HCT116 (cell line): ENCODE results near the gene CCDC57. TPM values are rescaled to one million over a fixed set of nuclear protein-coding genes. Genes with fewer than 3 reads are reported as not detected.

Source experiments
- ATAC-seq: fragments of 200-7000 bp; cut with Tn5 transposase; 2 replicates; pipeline ENCODE4 v1.9.1; 2020; ENCODE audit warnings: mild to moderate bottlenecking, moderate library complexity
- BruUV-seq: library from RNA; stranded (reverse); fragments of 400-500 nt; replicated peaks from 2 replicates; lab custom pipeline; 2021; lab: Mats Ljungman, UMichigan
- CTCF ChIA-PET: fragments of 300-600 bp; sonication (Branson Sonifier 250); formaldehyde crosslinking; loops from one replicate; lab custom pipeline; 2021; ENCODE audit warnings: antibody characterized with exemption; lab: Charles Lee
- POLR2A ChIA-PET: fragments of 300-600, 350-600 bp; sonication (Branson Sonifier 250); formaldehyde crosslinking; loops from one replicate; lab custom pipeline; 2021; ENCODE audit warnings: antibody characterized with exemption; lab: Charles Lee
- RAD21 ChIA-PET, 2 experiments: fragments of 300-600 bp; sonication (Branson Sonifier 250); formaldehyde crosslinking; loops; one replicate each; lab custom pipeline; 2023; ENCODE audit warnings: low total read pairs in 2 of 2; ENCODE audit not compliant: uncharacterized antibody in 2 of 2, unreplicated experiment in 2 of 2, low non-redundant PET in 1 of 2; lab: Charles Lee
- DNase-seq: peaks from one replicate; pipeline ENCODE4 v3.0.0-alpha.2; 2010; ENCODE audit warnings: low read depth, low spot score
- H2AFZ ChIP-seq: fragments of 200-600 bp; shearing (Covaris generic), sonication (generic); 2 replicates; pipeline ENCODE4 v1.6.1; 2017; ENCODE audit warnings: low read depth, mixed run types, mixed read lengths, antibody characterized with exemption, low read length; ENCODE audit not compliant: poor library complexity, severe bottlenecking
- H3K27ac ChIP-seq: 2 replicates; pipeline ENCODE4 v1.5.1; 2012; ENCODE audit warnings: low read depth, low read length
- H3K27me3 ChIP-seq: fragments of 200-600 bp; sonication (generic); 2 replicates; pipeline ENCODE4 v1.6.1; 2016; ENCODE audit warnings: mixed run types, low read length, mixed read lengths; ENCODE audit not compliant: insufficient read depth
- H3K36me3 ChIP-seq, 2 experiments: fragments of 200-500 bp in 1 of 2; fragments of 200-600 bp in 1 of 2; sonication (Bioruptor generic) in 1 of 2; sonication (generic) in 1 of 2; 2 replicates each; pipeline versions ENCODE4 v1.5.1 to v1.6.1; 2014 to 2016; ENCODE audit warnings: low read length in 2 of 2, inconsistent platforms in 1 of 2, mixed read lengths in 1 of 2, mixed run types in 1 of 2; ENCODE audit not compliant: insufficient read depth in 2 of 2, control insufficient read depth in 1 of 2
- H3K4me1 ChIP-seq, 2 experiments: fragments of 200-600 bp in 1 of 2; sonication (generic) in 1 of 2; 2 replicates each; pipeline versions ENCODE4 v1.5.1 to v1.6.1; 2012 to 2017; ENCODE audit warnings: low read length in 2 of 2, inconsistent platforms in 1 of 2, mild to moderate bottlenecking in 1 of 2, mixed read lengths in 1 of 2, mixed run types in 1 of 2, moderate library complexity in 1 of 2; ENCODE audit not compliant: insufficient read depth in 2 of 2, control insufficient read depth in 1 of 2
- H3K4me2 ChIP-seq: fragments of 200-600 bp; sonication (generic); 2 replicates; pipeline ENCODE4 v1.6.1; 2017; ENCODE audit warnings: mixed run types, low read length, mixed read lengths
- H3K4me3 ChIP-seq, 2 experiments: fragments of 200-600 bp in 1 of 2; sonication (generic) in 1 of 2; replicated peaks in 1 of 2; 2 replicates each; pipeline ENCODE4 v1.5.1; 2011 to 2016; ENCODE audit warnings: low read length in 2 of 2, control low read depth in 1 of 2, low read depth in 1 of 2, mild to moderate bottlenecking in 1 of 2, mixed read lengths in 1 of 2, mixed run types in 1 of 2
- H3K79me2 ChIP-seq: fragments of 200-600 bp; sonication (generic); 2 replicates; pipeline ENCODE4 v1.6.1; 2017; ENCODE audit warnings: mild to moderate bottlenecking, mixed run types, low read length, moderate library complexity, mixed read lengths; ENCODE audit not compliant: insufficient read depth
- H3K9ac ChIP-seq: fragments of 200-600 bp; sonication (generic); 2 replicates; pipeline ENCODE4 v1.6.1; 2016; ENCODE audit warnings: low read length, mixed read lengths
- H3K9me2 ChIP-seq: fragments of 200-600 bp; sonication (generic), shearing (Covaris generic); 2 replicates; pipeline ENCODE4 v1.6.1; 2017; ENCODE audit warnings: mixed run types, mild to moderate bottlenecking, moderate library complexity; ENCODE audit not compliant: insufficient read depth
- H3K9me3 ChIP-seq, 2 experiments: fragments of 200-500 bp in 1 of 2; fragments of 200-600 bp in 1 of 2; sonication (Bioruptor generic) in 1 of 2; sonication (generic) in 1 of 2; 2 replicates each; pipeline ENCODE4 v1.6.1; 2014 to 2017; ENCODE audit warnings: low read length in 2 of 2, mixed read lengths in 2 of 2, inconsistent platforms in 1 of 2, low read depth in 1 of 2, mild to moderate bottlenecking in 1 of 2, mixed run types in 1 of 2, moderate library complexity in 1 of 2; ENCODE audit not compliant: control insufficient read depth in 1 of 2, insufficient read depth in 1 of 2
- H4K20me1 ChIP-seq: fragments of 200-600 bp; sonication (generic), shearing (Covaris generic); 2 replicates; pipeline ENCODE4 v1.6.1; 2017; ENCODE audit warnings: mixed run types, mild to moderate bottlenecking, moderate library complexity; ENCODE audit not compliant: insufficient read depth
- CBX3 ChIP-seq: IDR thresholded peaks from 2 replicates; pipeline ENCODE4 v1.6.1; 2012; ENCODE audit warnings: low read depth
- CEBPB ChIP-seq: IDR thresholded peaks from 2 replicates; pipeline ENCODE4 v1.6.1; 2012; ENCODE audit warnings: low read depth
- EGR1 ChIP-seq: IDR thresholded peaks from 2 replicates; pipeline ENCODE4 v1.6.1; 2012; ENCODE audit warnings: low read depth
- ELF1 ChIP-seq: IDR thresholded peaks from 2 replicates; pipeline ENCODE4 v1.6.1; 2012; ENCODE audit warnings: low read depth, borderline replicate concordance
- EZH2phosphoT487 ChIP-seq: fragments of 200-600 bp; IDR thresholded peaks from 2 replicates; pipeline ENCODE4 v1.6.1; 2018; ENCODE audit warnings: antibody characterized with exemption, borderline replicate concordance
- FOSL1 ChIP-seq: IDR thresholded peaks from 2 replicates; pipeline ENCODE4 v1.6.1; 2012; ENCODE audit warnings: low read depth
- JUND ChIP-seq: IDR thresholded peaks from 2 replicates; pipeline ENCODE4 v1.6.1; 2012
- SP1 ChIP-seq: IDR thresholded peaks from 2 replicates; pipeline ENCODE4 v1.6.1; 2012; ENCODE audit warnings: low read depth
- SRF ChIP-seq: IDR thresholded peaks from 2 replicates; pipeline ENCODE4 v1.6.1; 2012; ENCODE audit warnings: low read depth
- TCF7L2 ChIP-seq: IDR thresholded peaks from 2 replicates; pipeline ENCODE4 v1.7.0; 2011; ENCODE audit warnings: borderline replicate concordance, inconsistent platforms; ENCODE audit not compliant: insufficient read depth, insufficient read length; ENCODE audit errors: extremely low read depth
- YY1 ChIP-seq: IDR thresholded peaks from 2 replicates; pipeline ENCODE4 v1.6.1; 2011; ENCODE audit warnings: low read length, low read depth, moderate library complexity, mild to moderate bottlenecking; ENCODE audit not compliant: insufficient replicate concordance; ENCODE audit errors: extremely low read depth
- ZFX ChIP-seq: fragments of 450-650 bp; IDR thresholded peaks from 2 replicates; pipeline ENCODE4 v1.6.1; 2017
- ZNF274 ChIP-seq: fragments of 200-500 bp; sonication (Bioruptor generic); IDR thresholded peaks from 2 replicates; pipeline ENCODE4 v1.6.1; 2014; ENCODE audit warnings: mild to moderate bottlenecking, low read depth, low read length, inconsistent platforms
- intact Hi-C: fragments of 100-400 bp; cut with micrococcal nuclease; formaldehyde crosslinking; loops from 2 replicates; pipeline ENCODE4 v1.10.0; 2022
- total RNA-seq: library from RNA; stranded (reverse); gene quantifications from one replicate; pipeline ENCODE4 v1.2.1, GENCODE V29; 2021; ENCODE audit not compliant: unreplicated experiment
- TF ChIP-seq, protein P1 (sequence below), 3 experiments: fragments of 200-600 bp in 1 of 3; sonication (generic) in 1 of 3; IDR thresholded peaks in 2 of 3; conservative IDR thresholded peaks in 1 of 3; 2 replicates each; pipeline ENCODE4 v1.5.1; 2012 to 2017; ENCODE audit warnings: low read depth in 2 of 3, low read length in 2 of 3, antibody characterized with exemption in 1 of 3, borderline replicate concordance in 1 of 3, control low read depth in 1 of 3, mild to moderate bottlenecking in 1 of 3, mixed read lengths in 1 of 3, mixed run types in 1 of 3, moderate library complexity in 1 of 3; ENCODE audit not compliant: insufficient read depth in 1 of 3
- TF ChIP-seq, protein P2 (sequence below): IDR thresholded peaks from 2 replicates; pipeline ENCODE4 v1.6.1; 2011; ENCODE audit warnings: mild to moderate bottlenecking, low read length, moderate library complexity; ENCODE audit not compliant: insufficient replicate concordance; ENCODE audit errors: extremely low read depth

CCDC57 gene
- total RNA-seq, 1 experiment from 2014 or later = 143 TPM

DNA sequence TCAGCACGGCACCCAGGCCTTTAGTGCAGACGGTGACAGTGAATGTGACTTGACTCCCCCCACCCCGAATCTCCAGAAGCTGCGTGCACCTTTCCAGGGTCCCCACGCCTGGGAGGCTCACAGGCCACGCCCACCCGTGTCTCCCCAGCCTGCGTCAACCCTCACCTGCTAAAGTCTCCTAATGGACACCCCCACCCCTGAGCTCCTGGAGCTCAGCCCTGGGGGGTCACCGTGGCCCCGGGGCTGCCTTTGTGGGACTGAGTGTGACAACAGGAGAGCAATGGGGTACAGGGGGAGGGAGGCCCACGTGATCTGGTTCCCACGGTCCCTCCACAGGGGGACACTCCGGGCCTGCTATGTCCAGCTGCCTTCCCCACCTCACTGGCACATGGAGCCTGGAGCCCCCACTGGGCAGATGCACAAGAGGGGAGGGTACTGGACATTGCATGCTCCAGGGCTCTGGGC is 107.2 kb downstream of the CCDC57 start (continued):
- TF ChIP-seq, protein P1, sequence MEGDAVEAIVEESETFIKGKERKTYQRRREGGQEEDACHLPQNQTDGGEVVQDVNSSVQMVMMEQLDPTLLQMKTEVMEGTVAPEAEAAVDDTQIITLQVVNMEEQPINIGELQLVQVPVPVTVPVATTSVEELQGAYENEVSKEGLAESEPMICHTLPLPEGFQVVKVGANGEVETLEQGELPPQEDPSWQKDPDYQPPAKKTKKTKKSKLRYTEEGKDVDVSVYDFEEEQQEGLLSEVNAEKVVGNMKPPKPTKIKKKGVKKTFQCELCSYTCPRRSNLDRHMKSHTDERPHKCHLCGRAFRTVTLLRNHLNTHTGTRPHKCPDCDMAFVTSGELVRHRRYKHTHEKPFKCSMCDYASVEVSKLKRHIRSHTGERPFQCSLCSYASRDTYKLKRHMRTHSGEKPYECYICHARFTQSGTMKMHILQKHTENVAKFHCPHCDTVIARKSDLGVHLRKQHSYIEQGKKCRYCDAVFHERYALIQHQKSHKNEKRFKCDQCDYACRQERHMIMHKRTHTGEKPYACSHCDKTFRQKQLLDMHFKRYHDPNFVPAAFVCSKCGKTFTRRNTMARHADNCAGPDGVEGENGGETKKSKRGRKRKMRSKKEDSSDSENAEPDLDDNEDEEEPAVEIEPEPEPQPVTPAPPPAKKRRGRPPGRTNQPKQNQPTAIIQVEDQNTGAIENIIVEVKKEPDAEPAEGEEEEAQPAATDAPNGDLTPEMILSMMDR (IDR thresholded peaks at IDR 0.05 in 2 of 3, conservative IDR thresholded peaks at IDR 0.05 in 1 of 3; ENCODE audit: borderline replicate concordance in 1 of 3, insufficient read depth in 1 of 3, low read depth in 2 of 3, low read length in 2 of 3) = no peak
- TF ChIP-seq CEBPB = no peak
- TF ChIP-seq CBX3 = no peak
- no peak for TF ChIP-seq JUND
- TF ChIP-seq YY1 = no peak
- TF ChIP-seq, all 23 proteins: peak for 0

GRCh38 chr17:82104797-82105416 is 107.7 kb downstream of the CCDC57 start:
- ChIA-PET CTCF (interaction anchor here (0.6 to 1.8 kb wide), 2 partner anchors 39 to 74 kb away, joined by 3 to 15 read pairs; partner anchors contain the start of gene RAC3), POLR2A (no interaction called here), RAD21 (interaction anchor here in 1 of 2 experiments (1.1 kb wide), 1 partner anchor 48 kb away, joined by 3 read pairs; no protein-coding TSS in a partner anchor)
- H3K9ac ChIP-seq = peak overlapping the region; percentile 78
- no peaks in the 10 kb centered on the region for H4K20me1 ChIP-seq
- intact Hi-C loops = loop anchor here (5.0 kb wide), 1 partner anchor 37 kb away; no protein-coding TSS in a partner anchor
- no peak for ATAC-seq
- H3K27me3 ChIP-seq = no peaks in the 10 kb centered on the region
- H3K9me3 ChIP-seq = no peaks in the 10 kb centered on the region
- peak overlapping the region; percentile 68 to 70 for H3K4me3 ChIP-seq
- peaks cover 0 to 18% of the 10 kb centered on the region in 2 experiments; a peak in 1 of 4 replicates for H3K36me3 ChIP-seq
- no peaks in the 10 kb centered on the region for H3K9me2 ChIP-seq
- H3K4me1 ChIP-seq = peaks cover 38 to 53% of the 10 kb centered on the region in 2 experiments
- H3K27ac ChIP-seq = peak overlapping the region; percentile 94
- no peak overlapping the region for H2AFZ ChIP-seq
- DNase-seq = no peak
- peaks cover 11% of the 10 kb centered on the region; the same call in 1 of the 2 replicates for H3K79me2 ChIP-seq
- peak overlapping the region; percentile 93 for H3K4me2 ChIP-seq
- no TSS peak for BruUV-seq
- TF ChIP-seq SP1 = no peak
- TF ChIP-seq, protein P1 (IDR thresholded peaks at IDR 0.05 in 2 of 3, conservative IDR thresholded peaks at IDR 0.05 in 1 of 3; ENCODE audit: borderline replicate concordance in 1 of 3, insufficient read depth in 1 of 3, low read depth in 2 of 3, low read length in 2 of 3) = no peak
- no peak for TF ChIP-seq EZH2phosphoT487
- TF ChIP-seq JUND = no peak
- no peak for TF ChIP-seq EGR1
- TF ChIP-seq YY1 = no peak
- TF ChIP-seq CEBPB = no peak
- no peak for TF ChIP-seq FOSL1
- no peak for TF ChIP-seq CBX3
- no peak for TF ChIP-seq TCF7L2
- TF ChIP-seq, protein P2, sequence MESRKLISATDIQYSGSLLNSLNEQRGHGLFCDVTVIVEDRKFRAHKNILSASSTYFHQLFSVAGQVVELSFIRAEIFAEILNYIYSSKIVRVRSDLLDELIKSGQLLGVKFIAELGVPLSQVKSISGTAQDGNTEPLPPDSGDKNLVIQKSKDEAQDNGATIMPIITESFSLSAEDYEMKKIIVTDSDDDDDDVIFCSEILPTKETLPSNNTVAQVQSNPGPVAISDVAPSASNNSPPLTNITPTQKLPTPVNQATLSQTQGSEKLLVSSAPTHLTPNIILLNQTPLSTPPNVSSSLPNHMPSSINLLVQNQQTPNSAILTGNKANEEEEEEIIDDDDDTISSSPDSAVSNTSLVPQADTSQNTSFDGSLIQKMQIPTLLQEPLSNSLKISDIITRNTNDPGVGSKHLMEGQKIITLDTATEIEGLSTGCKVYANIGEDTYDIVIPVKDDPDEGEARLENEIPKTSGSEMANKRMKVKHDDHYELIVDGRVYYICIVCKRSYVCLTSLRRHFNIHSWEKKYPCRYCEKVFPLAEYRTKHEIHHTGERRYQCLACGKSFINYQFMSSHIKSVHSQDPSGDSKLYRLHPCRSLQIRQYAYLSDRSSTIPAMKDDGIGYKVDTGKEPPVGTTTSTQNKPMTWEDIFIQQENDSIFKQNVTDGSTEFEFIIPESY = no peak
- no peak for TF ChIP-seq ZNF274
- no peak for TF ChIP-seq ZFX
- TF ChIP-seq ELF1 = no peak
- no peak for TF ChIP-seq SRF
